ENCODE data around the gene GPM6B. TPM values are rescaled to one million over a fixed set of nuclear protein-coding genes. Genes with fewer than 3 reads are reported as not detected.

Gene GPM6B
- total and polyA plus RNA-seq, 2 experiments from 2014 or later: 82.6 to 95.4 TPM

GRCh38 chrX:13828392-13828791 lies 11.5 kb upstream of the GPM6B start:
- Histone ChIP-seq H3K4me1 (ENCODE audit: insufficient read depth) (no peaks in the 10 kb centered on the region), H3F3A (replicated peaks; ENCODE audit: low read depth) (no peaks in the 10 kb centered on the region), H3K4me3 (no peak overlapping the region), H3K36me3 (ENCODE audit: insufficient read depth) (no peaks in the 10 kb centered on the region), H2AFZ (no peak overlapping the region), H3K27me3 (ENCODE audit: insufficient read depth) (no peaks in the 10 kb centered on the region), H3K27ac (ENCODE audit: low read depth) (no peak overlapping the region), H3K79me2 (replicated peaks; ENCODE audit: insufficient read depth) (peaks cover 18% of the 10 kb centered on the region; the same call in 1 of the 2 replicates), H4K20me1 (replicated peaks; ENCODE audit: insufficient read depth) (no peaks in the 10 kb centered on the region), H3K4me2 (no peak overlapping the region), H3K9me2 (ENCODE audit: insufficient read depth) (no peaks in the 10 kb centered on the region)
- no peak for DNase-seq (ENCODE audit: low spot score)
- Mint-ChIP-seq H3K36me3 (ENCODE audit: low read depth) (peaks cover 16% of the 10 kb centered on the region; the same call in 2 of the 3 replicates), H3K27me3 (ENCODE audit: insufficient read depth, low read depth, poor library complexity) (no peaks in the 10 kb centered on the region), H3K4me3 (no peak overlapping the region), H3K27ac (no peak overlapping the region), H3K9me3 (no peaks in the 10 kb centered on the region; the same call in 2 of the 3 replicates), H3K4me1 (peaks cover 15% of the 10 kb centered on the region)
- no peak for ATAC-seq
- TF ChIP-seq ETS1 (IDR thresholded peaks at IDR 0.05) (no peak), EZH2 (IDR thresholded peaks at IDR 0.05; ENCODE audit: low read depth, unreplicated experiment) (no peak), EZH2phosphoT487 (IDR thresholded peaks at IDR 0.05; ENCODE audit: unreplicated experiment) (no peak), NANOG (IDR thresholded peaks at IDR 0.05; ENCODE audit: borderline replicate concordance) (no peak), ZNF114 (CRISPR knock-in tag; IDR thresholded peaks at IDR 0.05) (no peak), CTCF (conservative IDR thresholded peaks at IDR 0.05; ENCODE audit: low read depth in 2 of 2) (no peak), STAT1 (IDR thresholded peaks at IDR 0.05; ENCODE audit: unreplicated experiment) (no peak), POLR2AphosphoS5 (IDR thresholded peaks at IDR 0.05; ENCODE audit: low read depth) (no peak), ZNF462 (CRISPR knock-in tag; IDR thresholded peaks at IDR 0.05) (no peak), ZNF331 (CRISPR knock-in tag; IDR thresholded peaks at IDR 0.05; ENCODE audit: low read depth) (no peak), JUNB (IDR thresholded peaks at IDR 0.05; ENCODE audit: unreplicated experiment) (no peak), REST (IDR thresholded peaks at IDR 0.05; ENCODE audit: unreplicated experiment) (no peak), CREB1 (CRISPR knock-in tag; IDR thresholded peaks at IDR 0.05; ENCODE audit: low read depth) (no peak)

Measured in GM23338 (cell line).